ENCODE data around the gene SNX19.
"Not testable (repeated sequence)": the region's sequence is repeated elsewhere in the genome, so short reads cannot be mapped to it uniquely, and the experiment has no call there.

SNX19 gene

DNA sequence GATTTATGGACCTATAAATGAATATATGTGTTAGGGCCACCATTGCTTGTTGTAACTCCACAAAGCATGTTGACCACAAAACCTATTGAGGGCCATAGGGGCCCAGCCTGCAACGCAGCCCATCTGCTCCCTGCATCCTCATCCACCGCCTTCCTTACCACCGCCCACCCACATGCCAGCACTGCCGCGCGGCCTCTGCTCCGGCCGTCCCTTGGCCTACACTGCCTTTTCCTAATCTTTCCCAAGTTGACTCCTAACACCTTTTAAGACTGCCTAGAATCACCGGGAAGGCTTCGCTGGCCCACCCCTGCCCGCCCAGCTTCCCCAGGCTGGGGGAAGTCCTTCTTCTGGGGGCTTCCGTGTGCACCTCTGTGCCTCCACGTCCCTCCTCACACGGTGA lies 55.0 kb downstream of the SNX19 start:
- TF ChIP-seq CTCF (IDR thresholded peaks at IDR 0.05; ENCODE audit: control insufficient read depth, insufficient read depth, low read depth, low read length, missing control alignments): no peak
- DNase-seq (ENCODE audit: low read depth): no peak
- no peak overlapping the region for H3K4me3 ChIP-seq (ENCODE audit: control insufficient read depth, low read depth, low read length)

DNA sequence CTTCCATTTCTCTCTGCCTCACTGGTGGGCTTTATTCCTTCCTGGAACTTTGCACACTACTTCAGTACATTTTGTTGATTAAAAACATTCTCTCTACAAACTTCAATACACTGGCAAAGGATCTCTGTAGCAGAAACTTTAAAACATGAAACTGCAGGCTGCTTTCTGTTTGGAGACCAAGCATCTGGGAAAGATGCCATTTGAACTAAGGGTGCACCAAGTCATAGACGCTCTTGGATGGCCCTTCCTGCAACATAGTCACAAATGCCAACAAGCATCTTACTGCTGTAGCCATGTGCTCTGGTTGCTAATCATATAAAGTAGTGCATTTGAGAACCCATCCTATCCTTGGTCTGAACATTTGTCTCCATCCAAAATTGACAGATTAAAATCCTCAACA lies 56.4 kb downstream of the SNX19 start:
- no peak for DNase-seq (ENCODE audit: low read depth)
- H3K4me3 ChIP-seq (ENCODE audit: control insufficient read depth, low read depth, low read length): no peak overlapping the region
- TF ChIP-seq CTCF (IDR thresholded peaks at IDR 0.05; ENCODE audit: control insufficient read depth, insufficient read depth, low read depth, low read length, missing control alignments): no peak

GRCh38 chr11:130858215-130858614 lies 58.1 kb downstream of the SNX19 start:
- H3K4me3 ChIP-seq (ENCODE audit: control insufficient read depth, low read depth, low read length): no peak overlapping the region
- no peak for TF ChIP-seq CTCF (IDR thresholded peaks at IDR 0.05; ENCODE audit: control insufficient read depth, insufficient read depth, low read depth, low read length, missing control alignments)
- DNase-seq (ENCODE audit: low read depth): no peak

DNA sequence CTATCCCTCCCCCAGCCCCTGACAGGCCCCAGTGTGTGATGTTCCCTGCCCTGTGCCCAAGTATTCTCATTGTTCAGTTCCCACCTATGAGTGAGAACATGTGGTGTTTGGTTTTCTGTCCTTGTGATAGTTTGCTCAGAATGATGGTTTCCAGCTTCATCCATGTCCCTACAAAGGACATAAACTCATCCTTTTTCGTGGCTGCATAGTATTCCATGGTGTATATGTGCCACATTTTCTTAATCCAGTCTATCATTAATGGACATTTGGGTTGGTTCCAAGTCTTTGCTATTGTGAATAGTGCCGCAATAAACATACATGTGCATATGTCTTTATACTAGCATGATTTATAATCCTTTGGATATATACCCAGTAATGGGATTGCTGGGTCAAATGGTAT lies 60.6 kb downstream of the SNX19 start:
- not testable (repeated sequence) for H3K4me3 ChIP-seq (ENCODE audit: control insufficient read depth, low read depth, low read length); DNase-seq (ENCODE audit: low read depth)

DNA sequence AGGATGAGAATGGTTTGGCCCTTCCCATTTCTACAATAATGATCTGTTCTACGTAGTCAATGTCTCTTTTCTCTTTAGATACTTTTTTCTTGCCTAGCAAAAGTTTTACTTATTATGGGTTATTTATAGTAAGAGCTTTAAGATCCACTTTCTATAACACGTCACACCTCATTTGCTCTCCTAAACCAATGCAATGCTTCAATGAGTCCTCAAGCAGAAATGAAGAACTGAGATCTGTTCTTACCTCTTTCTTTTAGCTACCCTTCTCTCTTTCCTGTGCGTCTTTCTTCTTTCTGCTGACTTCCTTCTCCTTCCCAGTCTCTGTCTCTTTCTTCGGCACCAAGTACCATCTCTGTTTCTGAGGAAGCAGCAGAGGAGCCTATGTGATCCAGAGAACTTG lies 61.8 kb downstream of the SNX19 start:
- TF ChIP-seq CTCF (IDR thresholded peaks at IDR 0.05; ENCODE audit: control insufficient read depth, insufficient read depth, low read depth, low read length, missing control alignments): no peak
- no peak overlapping the region for H3K4me3 ChIP-seq (ENCODE audit: control insufficient read depth, low read depth, low read length)
- no peak for DNase-seq (ENCODE audit: low read depth)

DNA sequence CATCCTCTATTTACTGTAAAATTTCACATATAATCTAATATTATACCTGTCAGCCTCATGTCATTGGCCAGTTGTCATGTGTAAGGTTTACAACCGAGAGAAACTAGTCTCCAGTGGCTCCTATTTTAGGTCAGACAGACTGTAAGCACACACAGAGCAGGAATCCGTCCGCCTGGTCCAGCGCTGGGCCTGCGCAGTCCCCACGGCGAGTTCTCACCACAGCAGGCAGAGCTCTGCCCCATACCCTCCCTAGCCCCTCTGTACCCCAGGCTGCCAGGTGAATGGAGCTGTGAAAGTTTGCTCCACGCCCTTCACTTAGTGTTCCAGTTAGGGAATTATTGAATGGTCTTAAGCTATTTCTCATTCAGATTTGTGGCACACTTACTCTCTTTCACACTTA lies 63.7 kb downstream of the SNX19 start:
- no peak for TF ChIP-seq CTCF (IDR thresholded peaks at IDR 0.05; ENCODE audit: control insufficient read depth, insufficient read depth, low read depth, low read length, missing control alignments)
- H3K4me3 ChIP-seq (ENCODE audit: control insufficient read depth, low read depth, low read length): no peak overlapping the region
- DNase-seq (ENCODE audit: low read depth): no peak

- no peak overlapping the region for H3K4me3 ChIP-seq (ENCODE audit: control insufficient read depth, low read depth, low read length)
- no peak for TF ChIP-seq CTCF (IDR thresholded peaks at IDR 0.05; ENCODE audit: control insufficient read depth, insufficient read depth, low read depth, low read length, missing control alignments)
- no peak for DNase-seq (ENCODE audit: low read depth)
Measured at GRCh38 chr11:130850185-130850944, 65.9 kb downstream of the SNX19 start.
